PC-3 (cell line): Measurements from ENCODE around the gene NKAIN2. TPM values are rescaled to one million over a fixed set of nuclear protein-coding genes. Genes with fewer than 3 reads are reported as not detected.
"Not testable (repeated sequence)": the region's sequence is repeated elsewhere in the genome, so short reads cannot be mapped to it uniquely, and the experiment has no call there.

Experiments
- ATAC-seq: fragments of 200-7000 bp; cut with Tn5 transposase; 2 replicates; pipeline ENCODE4 v1.9.1; 2020; ENCODE audit warnings: mild to moderate bottlenecking, moderate library complexity
- BruUV-seq: library from RNA; stranded (reverse); fragments of 400-500 nt; replicated peaks from 2 replicates; lab custom pipeline; 2021; lab: Mats Ljungman, UMichigan
- CTCF ChIA-PET: fragments of 300-600 bp; sonication (Branson Sonifier 250); formaldehyde crosslinking; loops from one replicate; lab custom pipeline; 2022; ENCODE audit warnings: antibody characterized with exemption; lab: Charles Lee
- POLR2A ChIA-PET: fragments of 300-600 bp; sonication (Branson Sonifier 250); formaldehyde crosslinking; loops from one replicate; lab custom pipeline; 2022; ENCODE audit warnings: antibody characterized with exemption; ENCODE audit not compliant: unreplicated experiment; lab: Charles Lee
- DNase-seq: peaks from one replicate; pipeline ENCODE4 v3.0.0-alpha.2; 2015
- H2AFZ ChIP-seq: fragments of 300-600 bp; sonication (generic); 2 replicates; pipeline ENCODE4 v1.6.0; 2016; ENCODE audit warnings: antibody characterized with exemption, low read length
- H3F3A ChIP-seq: fragments of 300-600 bp; sonication (generic); one replicate; pipeline ENCODE4 v1.6.0; 2017; ENCODE audit warnings: antibody characterized with exemption, low read length, control low read depth, mild to moderate bottlenecking; ENCODE audit not compliant: unreplicated experiment
- H3K27ac ChIP-seq: fragments of 300-600 bp; sonication (generic); 2 replicates; pipeline ENCODE4 v1.5.1; 2016; ENCODE audit warnings: mild to moderate bottlenecking, low read length
- H3K27me3 ChIP-seq: fragments of 300-600 bp; sonication (generic); 2 replicates; pipeline ENCODE4 v1.6.1; 2016; ENCODE audit warnings: low read length, mixed read lengths
- H3K36me3 ChIP-seq: fragments of 300-600 bp; sonication (generic); 2 replicates; pipeline ENCODE4 v1.6.1; 2016; ENCODE audit warnings: low read depth, mixed run types, low read length, mixed read lengths
- H3K4me1 ChIP-seq: fragments of 300-600 bp; sonication (generic); 2 replicates; pipeline ENCODE4 v1.5.1; 2016; ENCODE audit warnings: low read length; ENCODE audit not compliant: insufficient read depth
- H3K4me2 ChIP-seq: fragments of 300-600 bp; sonication (generic); 2 replicates; pipeline ENCODE4 v1.6.0; 2016; ENCODE audit warnings: low read length
- H3K4me3 ChIP-seq: fragments of 300-600 bp; sonication (generic); 2 replicates; pipeline ENCODE4 v1.5.1; 2016; ENCODE audit warnings: mild to moderate bottlenecking, low read length, mixed read lengths
- H3K79me2 ChIP-seq: fragments of 300-600 bp; sonication (generic); 2 replicates; pipeline ENCODE4 v1.6.1; 2017; ENCODE audit warnings: low read length, mixed read lengths
- H3K9ac ChIP-seq: fragments of 300-600 bp; sonication (generic); 2 replicates; pipeline ENCODE4 v1.6.0; 2016; ENCODE audit warnings: mild to moderate bottlenecking, low read length
- H3K9me2 ChIP-seq: fragments of 300-600 bp; sonication (generic); replicated peaks from 2 replicates; pipeline ENCODE4 v1.6.1; 2016; ENCODE audit warnings: mixed run types, low read length, mixed read lengths
- H3K9me3 ChIP-seq: fragments of 300-600 bp; sonication (generic); 2 replicates; pipeline ENCODE4 v1.6.1; 2016; ENCODE audit warnings: low read length, mixed read lengths
- H4K20me1 ChIP-seq: fragments of 300-600 bp; sonication (generic); 2 replicates; pipeline ENCODE4 v1.6.1; 2016; ENCODE audit warnings: low read length, mixed read lengths
- CTCF ChIP-seq: fragments of 300-600 bp; sonication (generic); conservative IDR thresholded peaks from 2 replicates; pipeline ENCODE4 v1.5.1; 2017; ENCODE audit warnings: antibody characterized with exemption, low read depth, mild to moderate bottlenecking, low read length
- EZH2 ChIP-seq: fragments of 300-600 bp; sonication (generic); IDR thresholded peaks from one replicate; pipeline ENCODE4 v1.6.1; 2017; ENCODE audit warnings: antibody characterized with exemption, mild to moderate bottlenecking, low read length; ENCODE audit not compliant: unreplicated experiment
- EZH2phosphoT487 ChIP-seq: fragments of 300-600 bp; sonication (generic); IDR thresholded peaks from 2 replicates; pipeline ENCODE4 v1.6.1; 2018; ENCODE audit warnings: mild to moderate bottlenecking, antibody characterized with exemption, low read length, borderline replicate concordance
- intact Hi-C: fragments of 100-400 bp; cut with micrococcal nuclease; formaldehyde crosslinking; loops from 2 replicates; pipeline ENCODE4 v1.9.0; 2023
- total RNA-seq: library from RNA; depleted of rRNA; stranded (reverse); fragments of >200 nt; gene quantifications from 2 replicates; pipeline ENCODE4 v1.2.3, GENCODE V29; 2014

NKAIN2 gene
- total RNA-seq, 1 experiment from 2014 or later: not detected

GRCh38 chr6:124330197-124330596 lies 526.5 kb downstream of the NKAIN2 start:
- POLR2A ChIA-PET: no interaction called here
- H3K36me3 ChIP-seq: no peaks in the 10 kb centered on the region
- intact Hi-C loops: no loop called here
- no peak overlapping the region for H3K9ac ChIP-seq
- no peak overlapping the region for H2AFZ ChIP-seq
- no peak overlapping the region for H3K4me3 ChIP-seq
- no peak for ATAC-seq
- no peaks in the 10 kb centered on the region for H4K20me1 ChIP-seq
- H3F3A ChIP-seq: no peaks in the 10 kb centered on the region
- no peak overlapping the region for H3K4me2 ChIP-seq
- H3K4me1 ChIP-seq: no peaks in the 10 kb centered on the region
- H3K9me2 ChIP-seq: no peaks in the 10 kb centered on the region
- no peaks in the 10 kb centered on the region for H3K79me2 ChIP-seq
- no peak for DNase-seq
- H3K27ac ChIP-seq: no peak overlapping the region
- CTCF ChIA-PET: no interaction called here
- BruUV-seq: no TSS peak
- H3K27me3 ChIP-seq: no peaks in the 10 kb centered on the region
- H3K9me3 ChIP-seq: no peaks in the 10 kb centered on the region
- TF ChIP-seq CTCF (no peak), EZH2 (no peak), EZH2phosphoT487 (no peak)

DNA sequence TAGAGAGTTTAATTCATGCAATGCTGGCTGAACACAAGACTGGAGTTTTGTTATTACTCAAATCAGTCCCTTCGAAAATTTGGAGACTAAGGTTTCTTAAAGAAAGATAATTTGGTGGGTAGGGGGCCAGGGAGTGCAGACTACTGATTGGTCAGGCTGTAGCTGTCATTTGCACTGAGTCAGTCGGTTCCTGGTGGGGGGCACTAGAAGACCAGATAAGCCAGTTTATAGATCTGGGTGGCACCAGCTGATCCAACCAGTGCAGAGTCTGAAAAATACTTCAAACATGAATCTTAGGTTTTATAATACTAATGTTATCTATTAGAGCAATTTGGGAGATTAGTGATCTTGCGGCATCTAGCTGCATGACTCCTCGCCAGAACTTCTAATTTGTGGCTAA lies 530.7 kb downstream of the NKAIN2 start:
- CTCF ChIA-PET: interaction anchor here (0.6 kb wide), 1 partner anchor 283 kb away, joined by 4 read pairs; no protein-coding TSS in a partner anchor
- Histone ChIP-seq H3K79me2 (no peaks in the 10 kb centered on the region), H3K27me3 (no peaks in the 10 kb centered on the region), H3K9me3 (no peaks in the 10 kb centered on the region), H3K9ac (no peak overlapping the region), H4K20me1 (no peaks in the 10 kb centered on the region), H3K9me2 (no peaks in the 10 kb centered on the region), H3K4me1 (no peaks in the 10 kb centered on the region), H3K4me2 (no peak overlapping the region), H2AFZ (no peak overlapping the region), H3K27ac (no peak overlapping the region), H3K4me3 (no peak overlapping the region), H3F3A (no peaks in the 10 kb centered on the region), H3K36me3 (no peaks in the 10 kb centered on the region)
- POLR2A ChIA-PET: no interaction called here
- TF ChIP-seq CTCF (no peak), EZH2 (no peak), EZH2phosphoT487 (no peak)
- no TSS peak for BruUV-seq
- no peak for ATAC-seq
- intact Hi-C loops: no loop called here
- DNase-seq: no peak

DNA sequence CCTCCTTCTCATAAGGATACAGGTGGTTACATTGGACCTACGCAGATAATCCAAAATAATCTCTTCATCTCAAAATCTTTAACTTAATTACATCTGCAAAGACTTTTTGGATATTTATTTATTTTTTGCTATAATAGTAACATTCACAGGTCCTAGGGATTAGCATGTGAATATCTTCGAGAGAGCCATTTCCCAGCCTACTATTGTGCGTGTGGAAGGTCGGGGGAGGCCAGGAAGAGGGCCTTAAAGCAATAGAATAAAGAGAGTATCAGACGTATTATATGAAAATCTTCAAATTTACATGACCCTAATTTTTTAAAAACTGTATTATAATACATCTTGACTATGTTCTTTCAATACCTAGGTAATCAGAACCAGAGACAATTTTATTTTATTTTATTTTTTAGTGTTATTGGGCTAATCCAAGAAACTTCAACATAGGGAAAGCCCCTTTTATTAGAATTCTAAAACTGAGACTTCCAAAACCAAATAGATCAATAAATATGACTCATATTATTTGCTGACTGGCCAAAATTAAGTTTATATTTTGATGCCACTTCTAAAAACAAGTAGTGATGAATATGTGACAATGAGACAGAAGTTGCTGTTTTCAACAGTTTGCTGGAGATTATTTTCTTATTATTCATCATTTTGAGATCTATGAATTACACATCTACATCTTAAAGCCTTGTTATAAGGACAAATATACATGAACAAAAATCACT lies 536.1 kb downstream of the NKAIN2 start:
- BruUV-seq: no TSS peak
- H3K4me1 ChIP-seq: no peaks in the 10 kb centered on the region
- intact Hi-C loops: no loop called here
- no peaks in the 10 kb centered on the region for H3F3A ChIP-seq
- CTCF ChIA-PET: no interaction called here
- no peak overlapping the region for H3K27ac ChIP-seq
- DNase-seq (no peak), ATAC-seq (no peak)
- no peaks in the 10 kb centered on the region for H3K9me3 ChIP-seq
- no peak overlapping the region for H2AFZ ChIP-seq
- H3K79me2 ChIP-seq: no peaks in the 10 kb centered on the region
- H3K4me2 ChIP-seq: no peak overlapping the region
- H4K20me1 ChIP-seq: no peaks in the 10 kb centered on the region
- H3K27me3 ChIP-seq: no peaks in the 10 kb centered on the region
- H3K9me2 ChIP-seq: no peaks in the 10 kb centered on the region
- no peak overlapping the region for H3K4me3 ChIP-seq
- H3K9ac ChIP-seq: no peak overlapping the region
- TF ChIP-seq CTCF: no peak
- no peak for TF ChIP-seq EZH2
- TF ChIP-seq EZH2phosphoT487: no peak
- POLR2A ChIA-PET: no interaction called here
- no peaks in the 10 kb centered on the region for H3K36me3 ChIP-seq

- DNase-seq, BruUV-seq, POLR2A ChIA-PET, H3K27me3 ChIP-seq, H3K4me1 ChIP-seq, H3K4me3 ChIP-seq, H3K27ac ChIP-seq, H3K79me2 ChIP-seq, H3F3A ChIP-seq, CTCF ChIA-PET, H2AFZ ChIP-seq, H3K4me2 ChIP-seq, H3K9me3 ChIP-seq, H3K9me2 ChIP-seq, intact Hi-C loops, H4K20me1 ChIP-seq, H3K9ac ChIP-seq, H3K36me3 ChIP-seq, ATAC-seq: not testable (repeated sequence)
These were observed 544.7 kb downstream of the NKAIN2 start for GRCh38 chr6:124348339-124348738.
